DOHH2 (cell line): ENCODE results near the gene ANKRD33B.

ENCODE experiments used
- H3F3A ChIP-seq: fragments of 200-600 bp; sonication (generic), shearing (Covaris generic); 2 replicates; pipeline ENCODE4 v1.6.0; 2016; ENCODE audit warnings: antibody characterized with exemption, mild to moderate bottlenecking; ENCODE audit not compliant: control insufficient read depth, insufficient read depth
- H3K27ac ChIP-seq: fragments of 200-600 bp; sonication (generic); 2 replicates; pipeline ENCODE4 v1.5.1; 2014; ENCODE audit warnings: low read depth, mild to moderate bottlenecking, low read length, moderate library complexity
- H3K27me3 ChIP-seq: fragments of 200-600 bp; sonication (generic); 2 replicates; pipeline ENCODE4 v1.6.1; 2014; ENCODE audit warnings: mild to moderate bottlenecking, low read length, mixed read lengths; ENCODE audit not compliant: control insufficient read depth
- H3K36me3 ChIP-seq: fragments of 200-600 bp; sonication (generic); 2 replicates; pipeline ENCODE4 v1.6.1; 2014; ENCODE audit warnings: mild to moderate bottlenecking, low read length, moderate library complexity, mixed read lengths; ENCODE audit not compliant: control insufficient read depth
- H3K4me1 ChIP-seq: fragments of 200-600 bp; sonication (generic); 2 replicates; pipeline ENCODE4 v1.6.1; 2014; ENCODE audit warnings: mild to moderate bottlenecking, low read length, mixed read lengths; ENCODE audit not compliant: control insufficient read depth
- H3K4me2 ChIP-seq: fragments of 200-600 bp; sonication (generic); 2 replicates; pipeline ENCODE4 v1.6.0; 2014; ENCODE audit warnings: mild to moderate bottlenecking, low read length, moderate library complexity
- H3K4me3 ChIP-seq: fragments of 200-600 bp; sonication (generic); 2 replicates; pipeline ENCODE4 v1.5.1; 2014; ENCODE audit warnings: mild to moderate bottlenecking, low read length, mixed read lengths
- H3K79me2 ChIP-seq: fragments of 200-600 bp; sonication (generic); 2 replicates; pipeline ENCODE4 v1.6.1; 2014; ENCODE audit warnings: mild to moderate bottlenecking, low read length, mixed read lengths; ENCODE audit not compliant: control insufficient read depth
- H3K9me2 ChIP-seq: fragments of 200-600 bp; sonication (generic); replicated peaks from 2 replicates; pipeline ENCODE4 v1.6.1; 2014; ENCODE audit warnings: mild to moderate bottlenecking, low read length, mixed read lengths; ENCODE audit not compliant: control insufficient read depth
- H3K9me3 ChIP-seq: fragments of 200-600 bp; sonication (generic); 2 replicates; pipeline ENCODE4 v1.6.1; 2014; ENCODE audit warnings: antibody characterized with exemption, low read length, mixed read lengths; ENCODE audit not compliant: control insufficient read depth, insufficient read depth
- H4K20me1 ChIP-seq: fragments of 200-600 bp; sonication (generic); 2 replicates; pipeline ENCODE4 v1.6.0; 2014; ENCODE audit warnings: low read depth, mild to moderate bottlenecking, antibody characterized with exemption, low read length, moderate library complexity; ENCODE audit not compliant: control insufficient read depth, insufficient read depth
- EZH2phosphoT487 ChIP-seq: fragments of 200-600 bp; sonication (generic); IDR thresholded peaks from 2 replicates; pipeline ENCODE4 v1.6.1; 2017; ENCODE audit warnings: borderline replicate concordance, mild to moderate bottlenecking, antibody characterized with exemption, low read length, moderate library complexity, mixed read lengths
- TF ChIP-seq, protein P1 (sequence below): fragments of 200-600 bp; sonication (generic); IDR thresholded peaks from one replicate; pipeline ENCODE4 v1.5.1; 2014; ENCODE audit warnings: antibody characterized with exemption, mild to moderate bottlenecking, low read depth, low read length; ENCODE audit not compliant: poor library complexity, severe bottlenecking

Gene ANKRD33B

GRCh38 chr5:10703676-10704075, 139.8 kb downstream of the ANKRD33B start:
- Histone ChIP-seq H3F3A (peaks cover 14% of the 10 kb centered on the region), H3K36me3 (peaks cover 27% of the 10 kb centered on the region), H3K4me2 (peak overlapping the region; percentile 87)

GRCh38 chr5:10704949-10705621, 141.2 kb downstream of the ANKRD33B start:
- Histone ChIP-seq H3K9me2 (no peaks in the 10 kb centered on the region), H3K27me3 (no peaks in the 10 kb centered on the region), H3K4me1 (peaks cover 62% of the 10 kb centered on the region), H3K4me3 (peak overlapping the region; percentile 7), H3F3A (peaks cover 11% of the 10 kb centered on the region), H3K36me3 (peaks cover 18% of the 10 kb centered on the region), H3K79me2 (peaks cover 34% of the 10 kb centered on the region), H4K20me1 (no peaks in the 10 kb centered on the region), H3K9me3 (no peaks in the 10 kb centered on the region), H3K4me2 (peak overlapping the region; percentile 87), H3K27ac (peak overlapping the region; percentile 55; the same call in 1 of the 2 replicates)
- TF ChIP-seq, protein P1, sequence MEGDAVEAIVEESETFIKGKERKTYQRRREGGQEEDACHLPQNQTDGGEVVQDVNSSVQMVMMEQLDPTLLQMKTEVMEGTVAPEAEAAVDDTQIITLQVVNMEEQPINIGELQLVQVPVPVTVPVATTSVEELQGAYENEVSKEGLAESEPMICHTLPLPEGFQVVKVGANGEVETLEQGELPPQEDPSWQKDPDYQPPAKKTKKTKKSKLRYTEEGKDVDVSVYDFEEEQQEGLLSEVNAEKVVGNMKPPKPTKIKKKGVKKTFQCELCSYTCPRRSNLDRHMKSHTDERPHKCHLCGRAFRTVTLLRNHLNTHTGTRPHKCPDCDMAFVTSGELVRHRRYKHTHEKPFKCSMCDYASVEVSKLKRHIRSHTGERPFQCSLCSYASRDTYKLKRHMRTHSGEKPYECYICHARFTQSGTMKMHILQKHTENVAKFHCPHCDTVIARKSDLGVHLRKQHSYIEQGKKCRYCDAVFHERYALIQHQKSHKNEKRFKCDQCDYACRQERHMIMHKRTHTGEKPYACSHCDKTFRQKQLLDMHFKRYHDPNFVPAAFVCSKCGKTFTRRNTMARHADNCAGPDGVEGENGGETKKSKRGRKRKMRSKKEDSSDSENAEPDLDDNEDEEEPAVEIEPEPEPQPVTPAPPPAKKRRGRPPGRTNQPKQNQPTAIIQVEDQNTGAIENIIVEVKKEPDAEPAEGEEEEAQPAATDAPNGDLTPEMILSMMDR: no peak
- no peak for TF ChIP-seq EZH2phosphoT487

More at GRCh38 chr5:10703676-10704075, 139.8 kb downstream of the ANKRD33B start:
- Histone ChIP-seq H3K79me2 (peaks cover 40% of the 10 kb centered on the region), H3K27ac (peak overlapping the region; percentile 55), H3K27me3 (no peaks in the 10 kb centered on the region), H4K20me1 (no peaks in the 10 kb centered on the region), H3K9me3 (no peaks in the 10 kb centered on the region), H3K4me1 (peaks cover 76% of the 10 kb centered on the region), H3K4me3 (peak overlapping the region; percentile 47), H3K9me2 (no peaks in the 10 kb centered on the region)
- no peak for TF ChIP-seq EZH2phosphoT487
- TF ChIP-seq, protein P1: no peak

DNA sequence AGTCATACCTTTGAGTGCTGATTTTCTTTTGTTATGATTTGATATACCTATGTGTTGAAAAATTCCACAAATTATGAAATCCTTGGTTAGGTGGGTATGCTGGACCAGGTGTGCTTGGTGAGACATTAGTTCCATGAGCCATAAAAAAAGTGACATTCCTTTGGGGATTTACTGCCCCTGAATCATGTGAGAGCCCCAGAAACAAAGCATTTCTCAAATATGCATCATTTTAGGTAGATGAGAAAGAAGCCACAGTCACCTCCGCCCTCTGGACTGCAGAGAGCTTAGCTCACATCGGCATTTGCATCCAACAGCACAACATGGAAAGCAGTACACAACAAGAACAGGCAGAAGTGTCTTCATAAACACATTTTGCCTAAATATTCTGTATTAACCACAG, 141.9 kb downstream of the ANKRD33B start:
- Histone ChIP-seq H3K4me3 (no peak overlapping the region), H3K9me3 (no peaks in the 10 kb centered on the region), H3K27me3 (no peaks in the 10 kb centered on the region), H3K79me2 (peaks cover 34% of the 10 kb centered on the region), H3K36me3 (peaks cover 18% of the 10 kb centered on the region), H3K9me2 (no peaks in the 10 kb centered on the region), H3K4me2 (no peak overlapping the region), H3K27ac (no peak overlapping the region), H3F3A (peaks cover 5% of the 10 kb centered on the region), H4K20me1 (no peaks in the 10 kb centered on the region), H3K4me1 (peaks cover 56% of the 10 kb centered on the region)
- TF ChIP-seq, protein P1: no peak
- no peak for TF ChIP-seq EZH2phosphoT487
